GM18511 (cell line): Measurements from ENCODE around the gene SRGAP2C.
"Not testable (repeated sequence)": the region's sequence is repeated elsewhere in the genome, so short reads cannot be mapped to it uniquely, and the experiment has no call there.

Source experiments
- ATAC-seq: cut with Tn5 transposase; IDR thresholded peaks from one replicate; pipeline ENCODE4 v1.9.1; 2021; ENCODE audit warnings: mild to moderate bottlenecking, moderate library complexity; ENCODE audit not compliant: unreplicated experiment

The SRGAP2C gene

GRCh38 chr1:121275435-121275834, 90.7 kb downstream of the SRGAP2C start:
- ATAC-seq: not testable (repeated sequence)

GRCh38 chr1:121278202-121278601, 93.4 kb downstream of the SRGAP2C start:
- ATAC-seq: not testable (repeated sequence)

DNA sequence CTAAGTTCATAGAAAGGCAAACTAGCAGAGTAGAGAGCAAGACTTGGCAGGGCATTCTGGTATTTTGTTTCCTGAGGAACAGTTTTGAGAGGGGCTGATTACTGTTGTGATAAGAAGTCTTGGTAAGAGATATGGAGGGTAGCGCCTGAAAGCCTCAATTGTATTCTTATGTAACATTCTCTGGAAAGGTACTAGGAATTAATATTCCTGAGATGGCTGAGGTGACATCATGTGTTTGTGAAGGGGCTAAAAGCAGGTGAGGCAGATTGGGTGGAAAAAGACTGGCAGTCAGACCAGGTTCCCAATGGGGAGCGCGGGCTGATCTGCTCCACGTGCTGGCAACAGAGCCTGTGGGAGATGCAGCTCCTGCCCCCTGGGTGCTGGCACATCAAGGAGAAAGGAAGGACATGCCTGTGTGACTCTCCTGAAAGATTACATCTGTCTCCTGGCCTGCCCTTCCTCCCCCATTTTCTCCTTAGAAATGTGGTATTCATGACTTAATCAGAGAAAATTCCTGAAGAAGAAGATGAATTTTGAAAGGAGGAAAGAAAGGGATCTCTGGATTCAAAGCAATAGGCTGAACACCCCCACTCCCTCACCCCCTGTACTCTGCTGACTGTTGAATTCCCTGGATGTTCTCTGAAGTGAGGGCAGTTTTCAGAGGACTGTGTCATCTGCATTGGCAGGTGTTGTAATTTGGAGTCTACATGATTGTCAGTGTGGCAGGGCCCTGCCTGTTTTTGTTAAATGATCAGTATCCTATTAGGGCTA, 94.2 kb downstream of the SRGAP2C start:
- ATAC-seq: not testable (repeated sequence)

GRCh38 chr1:121279548-121279898, 94.7 kb downstream of the SRGAP2C start:
- not testable (repeated sequence) for ATAC-seq

GRCh38 chr1:121280699-121281317, 96.0 kb downstream of the SRGAP2C start:
- ATAC-seq: not testable (repeated sequence)

DNA sequence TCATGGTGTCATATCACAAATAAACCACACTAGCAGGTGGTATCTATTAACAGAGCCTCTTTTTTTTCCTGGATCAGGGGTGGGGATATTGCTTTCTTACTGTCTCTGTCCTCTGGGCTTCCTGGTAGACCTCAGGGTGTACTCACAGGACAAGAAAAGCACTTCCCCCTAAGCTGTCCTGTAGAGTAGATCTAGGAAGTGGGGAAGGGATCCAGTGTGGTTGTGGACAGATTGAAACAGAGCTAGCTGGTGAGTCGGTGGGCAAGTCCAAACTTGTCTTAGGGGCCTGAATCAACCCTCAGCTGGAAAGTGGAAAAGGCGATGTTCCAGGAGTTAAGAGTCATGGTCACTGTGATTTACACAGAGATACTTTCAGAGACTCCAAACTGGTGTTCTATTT, 96.7 kb downstream of the SRGAP2C start:
- ATAC-seq: not testable (repeated sequence)

DNA sequence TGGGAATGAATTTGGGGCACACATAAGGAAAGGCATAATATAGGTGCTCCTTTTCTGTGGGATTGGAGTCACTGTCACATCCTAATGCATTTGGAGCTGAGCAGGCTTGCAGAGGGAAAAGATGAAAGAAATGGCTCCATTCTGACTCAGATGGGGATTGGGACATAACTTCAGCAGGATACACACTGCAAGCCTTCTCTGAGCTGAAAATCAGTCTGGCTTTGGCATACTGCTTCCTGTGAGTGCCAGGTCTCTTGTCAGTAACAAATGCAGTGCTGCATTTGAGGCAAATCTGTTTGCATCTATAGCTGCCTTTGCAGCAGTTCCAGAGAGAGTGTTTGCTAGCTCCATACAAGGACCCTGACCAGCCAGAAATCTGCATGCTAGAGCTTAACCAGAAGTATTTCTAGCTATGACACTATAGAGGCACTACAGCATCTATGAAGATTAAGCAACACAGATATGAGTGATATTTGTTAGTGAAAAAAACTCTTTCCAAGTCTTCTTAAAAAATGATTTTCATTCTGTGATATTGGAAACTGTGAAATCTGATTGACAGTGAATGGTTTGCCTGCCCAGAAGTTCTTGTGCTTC, 98.9 kb downstream of the SRGAP2C start:
- not testable (repeated sequence) for ATAC-seq

GRCh38 chr1:121292590-121292989, 107.8 kb downstream of the SRGAP2C start:
- ATAC-seq: not testable (repeated sequence)

- not testable (repeated sequence) for ATAC-seq
Observed at GRCh38 chr1:121293263-121294204, 108.8 kb downstream of the SRGAP2C start.

DNA sequence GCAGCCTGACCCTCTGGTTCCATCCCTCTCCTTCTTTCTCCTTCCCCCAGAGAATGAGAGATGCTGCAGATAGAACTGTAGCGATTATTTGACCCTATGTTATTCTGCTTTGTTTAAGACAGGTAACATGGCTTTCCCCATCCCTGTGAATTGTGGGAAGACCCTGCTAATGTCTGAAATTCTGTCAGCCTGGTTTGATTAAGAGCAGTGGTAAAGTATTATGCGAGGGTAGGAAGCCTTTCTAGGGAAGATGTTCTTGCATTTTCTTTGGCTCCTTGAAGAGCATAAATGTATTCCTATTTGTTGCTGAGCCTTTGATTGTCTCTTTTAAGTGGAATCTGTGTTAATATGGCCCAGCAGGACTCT, 109.4 kb downstream of the SRGAP2C start:
- not testable (repeated sequence) for ATAC-seq

DNA sequence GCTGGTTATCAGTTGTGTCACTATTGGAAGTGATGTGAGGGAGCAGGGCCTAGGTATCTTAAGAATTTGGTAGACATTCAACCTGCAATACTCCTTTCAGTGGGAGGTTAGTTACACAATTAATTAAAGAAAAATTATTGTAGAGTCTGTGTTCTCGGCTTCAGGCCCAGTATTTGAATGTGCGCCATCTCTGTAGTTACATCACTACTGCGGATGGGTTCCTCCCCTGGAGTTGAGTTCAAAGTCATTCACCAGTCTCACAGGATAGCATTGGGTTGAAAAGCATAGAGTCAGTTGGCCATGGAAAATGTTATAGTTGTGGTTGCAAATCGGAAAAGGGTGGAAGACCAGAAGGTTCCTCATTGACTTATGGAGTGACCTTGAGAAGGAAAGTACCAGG, 111.8 kb downstream of the SRGAP2C start:
- not testable (repeated sequence) for ATAC-seq

DNA sequence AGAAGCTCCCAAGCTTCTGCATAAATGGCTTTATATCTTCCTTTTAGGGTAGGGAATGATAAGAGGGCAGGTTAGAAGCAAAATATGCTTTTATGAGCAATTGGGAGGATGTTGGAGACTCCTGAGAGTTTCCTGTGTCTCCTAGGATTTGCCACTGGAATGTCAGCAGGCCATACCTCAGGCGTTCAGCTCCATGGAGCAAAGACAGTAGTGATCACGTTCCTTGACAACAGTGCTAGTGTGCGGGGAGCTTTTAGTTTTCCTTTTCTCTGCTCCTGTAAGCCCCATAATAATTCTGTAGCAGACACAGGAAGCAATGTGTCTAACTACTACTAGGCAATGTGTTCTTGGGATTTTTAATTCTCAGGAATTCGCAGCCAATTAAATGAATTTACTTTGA, 113.8 kb downstream of the SRGAP2C start:
- ATAC-seq: not testable (repeated sequence)

GRCh38 chr1:121299514-121300149, 114.9 kb downstream of the SRGAP2C start:
- ATAC-seq: not testable (repeated sequence)

- ATAC-seq: not testable (repeated sequence)
Observed at GRCh38 chr1:121301876-121302275, 117.1 kb downstream of the SRGAP2C start.

DNA sequence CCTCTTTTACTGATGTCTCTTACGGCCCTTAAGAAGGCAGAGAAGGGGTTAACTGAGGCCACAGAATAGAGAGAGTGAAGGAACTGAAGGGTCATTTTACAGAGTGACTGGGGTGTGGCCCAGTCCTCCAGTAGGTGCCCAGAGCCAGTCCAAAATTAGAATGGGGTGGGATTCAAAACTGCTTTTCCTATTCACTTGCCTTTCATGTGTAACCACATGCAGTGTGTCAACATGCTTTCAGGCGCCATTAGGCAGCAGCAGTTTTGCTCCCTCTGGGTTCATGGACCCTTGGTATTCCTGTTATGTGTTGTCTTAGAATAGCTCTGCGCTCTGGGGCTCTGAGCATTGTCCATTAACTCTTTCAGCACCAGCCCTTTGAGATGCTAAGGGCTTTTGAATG, 123.0 kb downstream of the SRGAP2C start:
- not testable (repeated sequence) for ATAC-seq

- ATAC-seq: not testable (repeated sequence)
Observed at GRCh38 chr1:121315509-121315908, 130.7 kb downstream of the SRGAP2C start.

DNA sequence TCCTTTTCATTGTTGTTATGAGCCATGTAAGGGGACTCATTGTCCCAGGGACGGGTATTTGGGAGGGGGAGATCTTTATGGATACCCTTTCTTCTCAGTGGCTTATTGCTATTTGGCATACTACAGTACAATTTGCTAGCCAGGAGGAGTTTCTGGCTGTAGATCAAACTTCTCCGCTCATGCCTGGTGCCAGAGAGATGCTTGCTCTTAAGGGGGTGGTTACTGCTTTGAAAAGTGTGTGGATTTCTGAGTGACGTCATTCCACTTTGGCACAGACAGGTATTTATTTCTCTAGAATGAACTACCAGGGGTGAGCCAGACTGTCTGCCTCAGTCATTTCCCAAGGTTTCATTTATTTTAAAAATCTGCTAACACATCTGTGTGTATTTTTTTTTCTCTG, 131.3 kb downstream of the SRGAP2C start:
- not testable (repeated sequence) for ATAC-seq

DNA sequence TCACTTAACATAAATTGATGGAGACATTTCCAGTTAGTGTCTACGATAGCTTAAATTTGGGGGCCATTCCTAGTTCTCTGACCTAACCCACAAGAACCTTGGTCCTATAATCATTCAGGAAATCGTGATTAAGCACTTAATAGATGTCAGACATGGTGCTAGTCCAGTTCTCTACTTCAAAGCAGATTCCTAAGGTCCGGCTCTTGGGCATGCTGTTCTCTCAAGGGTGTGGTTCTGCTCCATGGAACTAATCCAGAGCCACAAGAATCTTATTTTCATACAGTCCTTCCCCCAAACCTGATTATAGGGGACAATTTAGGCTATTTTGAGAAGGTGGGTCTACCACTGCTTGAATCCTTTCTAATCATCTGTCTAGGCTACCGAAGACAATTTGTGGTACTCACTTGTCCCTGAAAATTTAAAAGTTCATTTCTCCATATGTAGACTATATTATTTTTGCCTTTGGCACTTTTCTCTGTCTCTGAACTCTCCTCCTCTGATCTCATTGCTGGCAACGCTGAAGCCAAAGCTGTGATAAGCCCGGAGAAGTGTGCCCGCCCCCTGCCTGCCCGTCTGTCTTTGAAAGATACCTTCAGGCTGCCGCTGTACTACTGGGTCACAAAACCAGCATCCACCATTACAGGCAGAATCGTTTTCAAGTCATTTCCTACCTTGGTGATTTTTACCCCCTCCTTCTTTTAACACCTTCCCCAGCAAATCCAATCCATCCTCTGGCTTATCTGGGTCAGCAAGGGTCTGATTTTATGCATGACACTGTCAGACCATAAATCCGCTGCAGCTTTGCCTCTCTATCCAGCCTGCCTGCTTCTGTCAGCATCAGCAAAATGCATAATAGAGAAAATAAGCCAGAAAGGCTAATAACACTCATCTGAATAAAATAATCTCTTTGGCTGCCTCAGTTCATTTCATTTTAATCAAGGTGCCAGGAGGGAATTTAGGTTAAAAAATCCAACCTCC, 133.0 kb downstream of the SRGAP2C start:
- not testable (repeated sequence) for ATAC-seq

GRCh38 chr1:121318687-121319086, 133.9 kb downstream of the SRGAP2C start:
- ATAC-seq: not testable (repeated sequence)
